HL-60 (cell line): ENCODE data around the gene DLX1.

Source experiments
- DNase-seq, 2 experiments: peaks; one replicate each; pipeline ENCODE4 v3.0.0-alpha.2; 2010 to 2020; ENCODE audit warnings: low read depth in 1 of 2, low spot score in 1 of 2
- H3K27ac ChIP-seq: fragments of 250-450 bp; sonication (Bioruptor Pico); replicated peaks from 2 replicates; pipeline ENCODE4 v1.5.1; 2020; ENCODE audit warnings: mild to moderate bottlenecking, moderate library complexity
- H3K27me3 ChIP-seq: fragments of 250-450 bp; sonication (Bioruptor Pico); 2 replicates; pipeline ENCODE4 v1.5.1; 2021; ENCODE audit warnings: mild to moderate bottlenecking, moderate library complexity; ENCODE audit not compliant: insufficient read depth, poor library complexity, severe bottlenecking
- H3K4me3 ChIP-seq: replicated peaks from 2 replicates; pipeline ENCODE4 v1.5.1; 2011; ENCODE audit warnings: mild to moderate bottlenecking, control low read depth, low read length; ENCODE audit not compliant: insufficient read depth
- CTCF ChIP-seq: IDR thresholded peaks from one replicate; pipeline ENCODE4 v1.5.1; 2011; ENCODE audit warnings: low read length, control low read depth, inconsistent platforms; ENCODE audit not compliant: insufficient read depth
- GABPA ChIP-seq: IDR thresholded peaks from 2 replicates; pipeline ENCODE4 v1.6.1; 2012; ENCODE audit warnings: low read depth
- POLR2AphosphoS5 ChIP-seq: IDR thresholded peaks from 2 replicates; pipeline ENCODE4 v1.6.1; 2012; ENCODE audit warnings: low read depth
- REST ChIP-seq: IDR thresholded peaks from 2 replicates; pipeline ENCODE4 v1.6.1; 2012; ENCODE audit warnings: low read depth; ENCODE audit not compliant: insufficient replicate concordance
- SPI1 ChIP-seq: IDR thresholded peaks from 2 replicates; pipeline ENCODE4 v1.6.1; 2012; ENCODE audit warnings: low read depth, mild to moderate bottlenecking, borderline replicate concordance

The DLX1 gene

GRCh38 chr2:172114579-172114978 is 29.3 kb downstream of the DLX1 start:
- DNase-seq = no peak
- no peak overlapping the region for H3K27ac ChIP-seq
- no peak for TF ChIP-seq REST
- no peak for TF ChIP-seq GABPA
- no peak for TF ChIP-seq POLR2AphosphoS5
- TF ChIP-seq SPI1 = no peak
- TF ChIP-seq CTCF = no peak
- H3K4me3 ChIP-seq = no peak overlapping the region
- H3K27me3 ChIP-seq = peaks cover 2% of the 10 kb centered on the region

- Histone ChIP-seq H3K27me3 (peaks cover 2% of the 10 kb centered on the region), H3K4me3 (no peak overlapping the region), H3K27ac (no peak overlapping the region)
- no peak for DNase-seq
- TF ChIP-seq GABPA = no peak
- TF ChIP-seq POLR2AphosphoS5 = no peak
- no peak for TF ChIP-seq CTCF
- TF ChIP-seq REST = no peak
- TF ChIP-seq SPI1 = no peak
Measured at GRCh38 chr2:172116107-172116506, 30.8 kb downstream of the DLX1 start.

GRCh38 chr2:172119089-172119488 is 33.8 kb downstream of the DLX1 start:
- H3K4me3 ChIP-seq = no peak overlapping the region
- DNase-seq = no peak
- H3K27me3 ChIP-seq = peaks cover 2% of the 10 kb centered on the region
- TF ChIP-seq REST = no peak
- TF ChIP-seq SPI1 = no peak
- no peak for TF ChIP-seq POLR2AphosphoS5
- no peak for TF ChIP-seq GABPA
- TF ChIP-seq CTCF = no peak
- H3K27ac ChIP-seq = no peak overlapping the region
